Kidney tubule cell (primary cell): ENCODE results near the gene FMN2.
A peak's percentile ranks its signal among the peaks of the same experiment; 100 is the strongest.

Experiments
- DNase-seq: peaks from one replicate; pipeline ENCODE4 v3.0.0-alpha.2; 2018; ENCODE audit warnings: low spot score

FMN2 gene

GRCh38 chr1:240091614-240092300, at the start of gene FMN2:
TSS of gene FMN2 (plus strand) at chr1:240091883. CDS start at chr1:240092110, 227 bp downstream.
- DNase-seq, result peak; percentile 8

DNA sequence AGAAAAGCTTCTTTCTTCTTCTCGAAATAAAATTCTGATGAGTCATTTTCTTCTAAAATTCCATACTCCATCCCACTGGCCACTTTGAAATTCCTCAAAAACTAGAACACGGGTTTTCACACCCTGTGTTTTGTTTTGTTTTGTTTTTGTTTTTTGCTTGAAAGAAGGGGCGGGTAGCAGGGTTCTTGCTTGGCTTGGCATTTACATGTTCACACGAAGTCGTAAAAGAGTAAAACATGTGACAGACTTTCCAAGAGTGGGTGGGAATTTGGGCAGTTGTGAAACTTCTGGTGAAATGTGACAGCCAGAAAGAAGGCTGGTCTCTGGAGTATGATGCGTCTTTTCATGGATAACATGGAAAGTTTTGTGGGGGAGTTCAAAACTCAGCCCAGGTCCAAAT, 47.1 kb upstream of the FMN2 start:
- DNase-seq, result no peak

DNA sequence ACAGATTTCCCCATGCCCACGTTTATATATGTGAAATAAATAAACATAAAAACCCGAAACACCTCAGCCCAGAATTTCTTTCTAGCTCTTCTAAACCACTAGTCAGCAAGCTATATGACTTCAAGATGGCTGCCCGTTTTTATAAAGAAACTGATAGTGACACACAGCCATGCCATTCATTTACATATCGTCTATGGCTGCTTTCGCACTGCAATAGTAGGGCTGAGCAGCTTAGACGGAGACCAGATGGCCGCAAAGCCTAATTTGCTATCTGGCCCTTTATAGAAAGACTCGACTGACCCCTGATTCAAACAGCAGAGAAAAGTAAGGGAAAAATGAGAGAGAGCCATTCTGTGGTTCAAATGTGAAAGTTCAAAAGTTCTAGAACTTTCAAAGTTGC, 45.7 kb upstream of the FMN2 start:
- no peak for DNase-seq

GRCh38 chr1:240054109-240054701, 37.5 kb upstream of the FMN2 start:
- DNase-seq, result no peak

GRCh38 chr1:240055936-240056335, 35.7 kb upstream of the FMN2 start:
- no peak for DNase-seq

DNA sequence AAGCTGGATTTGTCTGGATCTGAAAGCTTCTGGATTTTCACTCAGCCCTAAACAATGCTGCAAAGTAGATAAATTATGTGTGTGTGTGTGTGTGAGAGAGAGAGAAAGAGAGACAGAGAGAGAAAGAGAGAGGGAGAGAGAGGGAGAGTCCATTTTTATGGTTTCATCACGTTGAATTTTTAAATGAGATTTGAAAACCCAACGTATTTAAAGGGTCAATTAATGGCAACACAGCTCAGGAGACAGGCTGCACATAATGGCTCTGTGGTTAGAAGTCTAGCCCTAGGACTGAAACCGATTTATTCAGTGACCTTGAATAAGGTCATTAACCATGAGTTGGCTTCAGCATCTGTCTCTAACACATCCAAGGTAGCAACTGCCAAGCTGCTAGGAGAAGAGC, 35.3 kb upstream of the FMN2 start:
- no peak for DNase-seq

- DNase-seq, result no peak
These were observed 33.6 kb upstream of the FMN2 start for GRCh38 chr1:240058049-240058448.

DNA sequence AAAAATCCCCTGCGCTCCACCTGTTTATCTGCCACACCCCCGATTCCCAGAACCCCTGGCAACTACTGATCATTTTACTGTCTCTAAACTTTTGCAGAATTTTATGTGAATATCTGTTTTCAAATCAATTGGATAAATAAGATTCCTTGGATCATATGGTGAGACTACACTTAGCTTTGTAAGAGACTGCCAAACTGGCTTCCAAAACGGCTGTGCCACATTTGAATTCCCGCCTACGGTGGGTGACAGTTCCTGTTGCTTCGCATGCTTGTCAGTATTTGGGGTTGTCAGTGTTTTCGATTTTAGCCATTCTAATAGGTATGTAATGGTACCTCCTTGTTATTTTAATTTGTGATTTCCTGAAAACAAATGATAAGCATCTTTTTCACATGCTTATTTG, 22.7 kb upstream of the FMN2 start:
- DNase-seq, result no peak

- no peak for DNase-seq
These were observed 21.5 kb upstream of the FMN2 start for GRCh38 chr1:240070188-240070587.

GRCh38 chr1:240073097-240073496, 18.6 kb upstream of the FMN2 start:
- no peak for DNase-seq

DNA sequence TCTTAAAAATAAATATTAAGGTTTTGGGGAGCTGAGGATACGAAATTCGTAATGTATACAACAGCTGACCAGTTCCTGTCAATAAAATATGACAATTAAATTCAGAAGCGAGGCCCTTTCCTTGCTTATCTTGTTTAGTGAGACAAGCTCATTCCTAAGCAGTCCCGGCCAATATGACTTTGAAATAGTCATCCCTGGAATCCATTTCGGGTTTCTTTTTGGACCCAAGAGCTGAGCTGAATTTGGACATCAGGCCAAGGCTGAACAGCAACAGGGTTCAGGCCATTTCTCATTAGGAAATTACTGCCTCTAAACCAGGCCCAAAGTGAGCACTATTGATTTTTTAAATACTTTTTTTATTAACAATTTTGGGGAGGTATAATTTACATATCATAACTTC, 17.3 kb upstream of the FMN2 start:
- no peak for DNase-seq

GRCh38 chr1:240074908-240075307, 16.8 kb upstream of the FMN2 start:
- no peak for DNase-seq

DNA sequence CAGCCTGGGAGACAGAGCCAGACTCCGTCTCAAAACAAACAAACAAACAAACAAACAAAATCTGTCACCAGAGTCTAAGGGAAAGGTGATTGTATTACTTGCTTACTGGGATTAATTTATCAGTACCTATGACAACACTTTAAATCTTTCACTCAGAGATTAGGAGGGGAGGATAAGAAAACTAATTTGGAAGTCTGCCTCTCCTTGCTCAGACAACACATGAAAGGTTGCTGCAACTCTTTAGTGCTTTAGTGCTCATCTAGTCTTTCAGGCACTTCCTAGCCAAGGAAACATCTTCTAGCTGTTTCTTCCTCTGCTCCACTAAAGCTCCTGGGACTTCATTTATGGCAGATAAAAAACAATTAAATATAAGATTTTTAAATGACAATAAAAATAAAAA, 7.3 kb upstream of the FMN2 start:
- no peak for DNase-seq

GRCh38 chr1:240084749-240085148, 6.9 kb upstream of the FMN2 start:
- DNase-seq, result no peak

DNA sequence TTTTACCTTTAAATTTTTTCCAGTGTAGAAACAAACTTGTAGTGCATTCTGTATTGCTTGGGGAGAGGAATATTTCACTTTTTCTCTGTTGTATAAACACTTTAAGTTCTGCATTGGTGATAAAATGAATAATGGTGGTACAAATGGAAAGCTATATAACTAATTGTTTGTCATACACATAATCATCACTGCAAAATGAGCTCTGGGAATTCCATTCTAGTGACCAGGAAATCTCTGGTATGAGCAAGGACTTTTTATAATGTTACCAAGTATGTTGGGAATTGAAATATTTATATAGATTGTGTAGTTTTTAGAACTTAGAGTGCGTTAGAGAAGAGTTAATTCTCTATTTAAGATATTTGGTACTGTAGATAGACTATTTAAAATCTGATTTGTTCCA, 5.0 kb upstream of the FMN2 start:
- DNase-seq, result no peak

DNA sequence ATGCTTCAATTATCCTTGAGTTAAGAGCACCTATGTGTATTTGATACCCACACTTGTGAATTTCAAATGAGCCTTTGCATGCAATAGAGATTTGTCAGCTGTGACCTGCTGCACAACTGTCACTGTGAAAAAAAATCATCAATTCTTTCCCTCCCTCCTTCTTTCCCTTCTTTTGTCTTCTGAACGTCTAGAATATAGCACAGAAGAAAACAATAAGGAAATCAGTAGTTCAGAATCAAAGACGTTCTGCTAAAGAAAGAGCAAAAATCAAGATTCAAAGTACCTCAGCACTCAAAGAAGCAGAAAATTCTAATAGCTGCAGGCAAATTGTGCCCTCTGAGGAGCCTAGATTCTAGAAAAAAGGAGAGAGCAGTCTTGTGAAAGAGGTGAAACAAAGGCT, 1.7 kb upstream of the FMN2 start:
- DNase-seq, result no peak

DNA sequence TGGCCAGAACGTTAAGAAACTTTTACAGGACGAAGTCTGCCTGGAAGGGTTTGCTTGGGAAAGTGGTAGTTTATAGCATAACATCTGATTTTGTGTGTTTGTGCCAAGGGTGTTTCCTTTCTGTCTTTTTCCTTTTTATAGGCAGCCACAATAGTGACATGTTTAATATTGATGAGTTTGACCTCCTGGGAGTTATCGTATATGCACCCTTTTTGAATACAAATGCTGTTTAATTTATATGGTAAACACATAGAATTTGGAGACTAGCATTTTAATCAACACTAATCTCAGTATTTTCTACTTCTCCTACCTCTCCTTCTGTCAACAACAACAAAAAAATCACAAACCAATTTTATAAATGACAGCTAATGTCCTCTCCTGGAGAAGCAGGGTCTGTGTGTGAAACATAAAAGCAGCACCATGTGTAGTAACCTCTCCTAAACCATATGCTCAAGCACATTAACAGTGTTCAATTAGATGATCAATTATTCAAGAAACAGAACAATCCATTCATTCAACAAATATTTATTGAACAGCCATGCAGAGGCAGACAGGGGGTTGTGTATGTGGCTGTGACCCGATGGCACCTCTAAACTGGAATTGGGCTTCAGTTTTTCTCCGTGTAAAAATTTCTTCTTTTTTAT, 604 bp upstream of the FMN2 start:
- DNase-seq, result no peak

- peak; percentile 33 for DNase-seq
These were observed 827 bp downstream of the FMN2 start for GRCh38 chr1:240092301-240093119.

DNA sequence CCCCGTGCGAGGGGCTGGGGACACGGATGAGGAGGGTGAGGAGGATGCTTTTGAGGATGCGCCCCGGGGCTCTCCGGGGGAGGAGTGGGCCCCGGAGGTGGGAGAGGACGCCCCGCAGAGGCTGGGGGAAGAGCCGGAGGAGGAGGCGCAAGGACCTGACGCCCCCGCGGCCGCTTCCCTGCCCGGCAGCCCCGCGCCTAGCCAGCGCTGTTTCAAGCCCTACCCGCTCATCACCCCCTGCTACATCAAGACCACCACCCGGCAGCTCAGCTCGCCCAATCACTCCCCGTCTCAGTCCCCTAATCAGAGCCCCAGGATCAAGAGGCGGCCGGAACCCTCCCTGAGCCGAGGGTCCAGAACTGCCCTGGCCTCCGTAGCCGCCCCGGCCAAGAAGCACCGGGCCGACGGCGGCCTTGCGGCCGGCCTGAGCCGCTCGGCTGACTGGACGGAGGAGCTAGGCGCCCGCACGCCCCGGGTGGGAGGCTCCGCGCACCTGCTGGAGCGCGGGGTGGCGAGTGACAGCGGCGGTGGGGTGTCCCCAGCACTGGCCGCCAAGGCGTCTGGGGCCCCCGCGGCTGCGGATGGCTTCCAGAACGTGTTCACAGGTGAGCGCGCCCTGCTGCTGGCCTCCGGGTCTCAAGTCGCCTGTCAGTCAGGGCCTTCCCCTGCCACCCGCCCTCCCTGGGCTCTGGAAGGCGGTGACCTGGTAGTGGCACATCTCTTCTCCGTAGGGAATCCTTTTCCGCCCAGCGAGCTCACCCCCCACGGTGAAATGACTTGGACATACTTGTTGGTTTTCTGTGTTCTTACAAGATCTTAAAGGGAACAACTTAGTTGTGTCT, 1.7 kb downstream of the FMN2 start:
- DNase-seq, result no peak

- no peak for DNase-seq
These were observed 2.5 kb downstream of the FMN2 start for GRCh38 chr1:240094041-240094722.

- no peak for DNase-seq
These were observed 5.3 kb downstream of the FMN2 start for GRCh38 chr1:240096974-240097373.
